Epithelial cell of esophagus (primary cell): ENCODE measurements around the gene PMM1.
"Not testable (repeated sequence)": the region's sequence is repeated elsewhere in the genome, so short reads cannot be mapped to it uniquely, and the experiment has no call there.

Experiments
- DNase-seq: peaks from one replicate; pipeline ENCODE4 v3.0.0; 2010; ENCODE audit warnings: low read depth
- H3K4me3 ChIP-seq: 2 replicates; pipeline ENCODE4 v1.5.1; 2011; ENCODE audit warnings: mild to moderate bottlenecking, low read length, control low read depth
- CTCF ChIP-seq: IDR thresholded peaks from 2 replicates; pipeline ENCODE4 v1.5.1; 2011; ENCODE audit warnings: low read depth, mild to moderate bottlenecking, low read length, control low read depth, inconsistent platforms; ENCODE audit not compliant: insufficient read depth; ENCODE audit errors: missing control alignments

The PMM1 gene

GRCh38 chr22:41564563-41564962 is 25.1 kb downstream of the PMM1 start:
- peak; percentile 30 for DNase-seq
- H3K4me3 ChIP-seq: no peak overlapping the region
- TF ChIP-seq CTCF: no peak

- peak; percentile 55 for DNase-seq
- H3K4me3 ChIP-seq: no peak overlapping the region
- no peak for TF ChIP-seq CTCF
These were observed 26.5 kb downstream of the PMM1 start for GRCh38 chr22:41563051-41563711.

- TF ChIP-seq CTCF: no peak
- H3K4me3 ChIP-seq: no peak overlapping the region
- no peak for DNase-seq
These were observed 27.2 kb downstream of the PMM1 start for GRCh38 chr22:41562461-41562860.

- no peak overlapping the region for H3K4me3 ChIP-seq
- no peak for TF ChIP-seq CTCF
These were observed 27.9 kb downstream of the PMM1 start for GRCh38 chr22:41561788-41562187.

GRCh38 chr22:41561335-41561734 is 28.3 kb downstream of the PMM1 start:
- no peak overlapping the region for H3K4me3 ChIP-seq
- no peak for TF ChIP-seq CTCF
- DNase-seq: no peak

More at GRCh38 chr22:41561788-41562187, 27.9 kb downstream of the PMM1 start:
- DNase-seq: no peak

GRCh38 chr22:41560095-41560471 is 29.6 kb downstream of the PMM1 start:
- no peak overlapping the region for H3K4me3 ChIP-seq
- no peak for DNase-seq
- TF ChIP-seq CTCF: no peak

GRCh38 chr22:41558241-41558630 is 31.4 kb downstream of the PMM1 start:
- not testable (repeated sequence) for H3K4me3 ChIP-seq, DNase-seq
